Measurements from ENCODE around the gene PMEPA1. TPM values are rescaled to one million over a fixed set of nuclear protein-coding genes. Genes with fewer than 3 reads are reported as not detected.

Gene PMEPA1
- total and polyA plus RNA-seq, 2 donors (not counting 1 experiment from before 2014, with no cell fraction given), result 9.9 to 37.4 TPM

- Histone ChIP-seq H3K4me3 (ENCODE audit: control extremely low read depth in 1 of 5, extremely low read depth in 1 of 5, insufficient read depth in 1 of 5, low read depth in 2 of 5, low read length in 4 of 5) (no peak overlapping the region), H3K27ac (ENCODE audit: low read length in 2 of 2) (no peak overlapping the region), H2AFZ (ENCODE audit: insufficient read depth, low read depth, low read length, poor library complexity, severe bottlenecking) (no peak overlapping the region), H3K4me1 (ENCODE audit: control insufficient read depth in 2 of 2, insufficient read depth in 2 of 2, low read length in 2 of 2) (peaks cover 54 to 58% of the 10 kb centered on the region in 2 donors), H3K27me3 (replicated peaks in 1 of 4; ENCODE audit: control extremely low read depth in 1 of 4, control insufficient read depth in 3 of 4, insufficient read depth in 4 of 4, low read length in 3 of 4) (no peaks in the 10 kb centered on the region), H3K9me3 (ENCODE audit: control extremely low read depth in 1 of 3, control insufficient read depth in 2 of 3, insufficient read depth in 1 of 3, low read length in 2 of 3) (peaks cover 0 to 16% (median 10%) of the 10 kb centered on the region in 3 donors), H3K79me2 (ENCODE audit: control insufficient read depth, insufficient read depth, low read length) (peaks cover 32% of the 10 kb centered on the region), H4K20me1 (ENCODE audit: control insufficient read depth, insufficient read depth, low read length, poor library complexity, severe bottlenecking) (no peaks in the 10 kb centered on the region), H3K36me3 (replicated peaks in 1 of 2; ENCODE audit: control extremely low read depth in 1 of 2, control insufficient read depth in 1 of 2, extremely low read depth in 1 of 2, insufficient read depth in 2 of 2, low read length in 1 of 2) (peaks cover 0 to 3% of the 10 kb centered on the region in 2 experiments), H3K4me2 (replicated peaks; ENCODE audit: low read depth, low read length, poor library complexity, severe bottlenecking) (no peak overlapping the region), H3K9ac (ENCODE audit: low read length) (no peak overlapping the region)
- DNase-seq (no peak), ATAC-seq (ENCODE audit: low read depth) (no peak)
- no peaks in the 10 kb centered on the region for H3K27me3 Mint-ChIP-seq
- H3K9me3 Mint-ChIP-seq (ENCODE audit: insufficient read depth), result peaks cover 6% of the 10 kb centered on the region
- peaks cover 61% of the 10 kb centered on the region for H3K4me1 Mint-ChIP-seq
- CTCF ChIA-PET, result interaction anchor here (1.3 to 11.0 kb wide), 5 partner anchors 25 to 559 kb away, joined by 4 to 131 read pairs (median 70); no protein-coding TSS in a partner anchor
- intact Hi-C loops (cut with micrococcal nuclease), result loop anchor here (10.0 kb wide), 1 partner anchor 129 kb away; no protein-coding TSS in a partner anchor
- POLR2A ChIA-PET, result no interaction called here
- no peak for TF ChIP-seq EZH2 (IDR thresholded peaks at IDR 0.05; ENCODE audit: borderline replicate concordance, insufficient read depth, low read depth, low read length, poor library complexity, severe bottlenecking)
- no peak for TF ChIP-seq CTCF (IDR thresholded peaks at IDR 0.05)
- H3K27ac Mint-ChIP-seq, result no peak overlapping the region
- 83% methylated on average over 1 of the region's 3 CpGs for WGBS (ENCODE audit: insufficient coverage)
- H3K4me3 Mint-ChIP-seq, result no peak overlapping the region
These were observed 85.7 kb downstream of the PMEPA1 start for GRCh38 chr20:57624124-57624523.

- Histone ChIP-seq H3K9ac (ENCODE audit: low read length) (no peak overlapping the region), H3K4me1 (ENCODE audit: control insufficient read depth in 2 of 2, insufficient read depth in 2 of 2, low read length in 2 of 2) (peaks cover 54 to 59% of the 10 kb centered on the region in 2 donors), H3K79me2 (ENCODE audit: control insufficient read depth, insufficient read depth, low read length) (peaks cover 38% of the 10 kb centered on the region), H3K27ac (ENCODE audit: low read length in 2 of 2) (no peak overlapping the region), H3K4me3 (ENCODE audit: control extremely low read depth in 1 of 5, extremely low read depth in 1 of 5, insufficient read depth in 1 of 5, low read depth in 2 of 5, low read length in 4 of 5) (no peak overlapping the region), H3K4me2 (replicated peaks; ENCODE audit: low read depth, low read length, poor library complexity, severe bottlenecking) (peak overlapping the region; percentile 96), H3K27me3 (replicated peaks in 1 of 4; ENCODE audit: control extremely low read depth in 1 of 4, control insufficient read depth in 3 of 4, insufficient read depth in 4 of 4, low read length in 3 of 4) (no peaks in the 10 kb centered on the region), H3K9me3 (ENCODE audit: control extremely low read depth in 1 of 3, control insufficient read depth in 2 of 3, insufficient read depth in 1 of 3, low read length in 2 of 3) (peaks cover 0 to 12% (median 10%) of the 10 kb centered on the region in 3 donors), H4K20me1 (ENCODE audit: control insufficient read depth, insufficient read depth, low read length, poor library complexity, severe bottlenecking) (no peaks in the 10 kb centered on the region), H2AFZ (ENCODE audit: insufficient read depth, low read depth, low read length, poor library complexity, severe bottlenecking) (no peak overlapping the region), H3K36me3 (replicated peaks in 1 of 2; ENCODE audit: control extremely low read depth in 1 of 2, control insufficient read depth in 1 of 2, extremely low read depth in 1 of 2, insufficient read depth in 2 of 2, low read length in 1 of 2) (peaks cover 0 to 3% of the 10 kb centered on the region in 2 experiments)
- H3K4me1 Mint-ChIP-seq, result peaks cover 65% of the 10 kb centered on the region
- TF ChIP-seq CTCF (IDR thresholded peaks at IDR 0.05) (peak; percentile 82), EZH2 (IDR thresholded peaks at IDR 0.05; ENCODE audit: borderline replicate concordance, insufficient read depth, low read depth, low read length, poor library complexity, severe bottlenecking) (no peak)
- ATAC-seq (ENCODE audit: low read depth), result no peak
- peak overlapping the region; percentile 13 for H3K4me3 Mint-ChIP-seq
- CTCF ChIA-PET, result interaction anchor here (0.6 to 11.0 kb wide), 21 partner anchors 8 to 557 kb away, joined by 3 to 131 read pairs (median 5); partner anchors contain the start of gene PMEPA1
- peak overlapping the region; percentile 80 for H3K27ac Mint-ChIP-seq
- DNase-seq, result peak; percentile 69
- no peaks in the 10 kb centered on the region for H3K27me3 Mint-ChIP-seq
- peaks cover 6% of the 10 kb centered on the region for H3K9me3 Mint-ChIP-seq (ENCODE audit: insufficient read depth)
- POLR2A ChIA-PET, result no interaction called here
- WGBS (ENCODE audit: insufficient coverage), result 74% methylated on average over 14 of the region's 14 CpGs
- intact Hi-C loops (cut with micrococcal nuclease), result loop anchor here (10.0 kb wide), 1 partner anchor 128 kb away; no protein-coding TSS in a partner anchor
These were observed 87.0 kb downstream of the PMEPA1 start for GRCh38 chr20:57622579-57623381.
